GM21576 (cell line): ENCODE measurements around the gene RAC2.
"Not testable (repeated sequence)": the region's sequence is repeated elsewhere in the genome, so short reads cannot be mapped to it uniquely, and the experiment has no call there.

ENCODE experiments used
- ATAC-seq: cut with Tn5 transposase; IDR thresholded peaks from one replicate; pipeline ENCODE4 v1.9.1; 2021; ENCODE audit warnings: mild to moderate bottlenecking, moderate library complexity; ENCODE audit not compliant: unreplicated experiment

The RAC2 gene

DNA sequence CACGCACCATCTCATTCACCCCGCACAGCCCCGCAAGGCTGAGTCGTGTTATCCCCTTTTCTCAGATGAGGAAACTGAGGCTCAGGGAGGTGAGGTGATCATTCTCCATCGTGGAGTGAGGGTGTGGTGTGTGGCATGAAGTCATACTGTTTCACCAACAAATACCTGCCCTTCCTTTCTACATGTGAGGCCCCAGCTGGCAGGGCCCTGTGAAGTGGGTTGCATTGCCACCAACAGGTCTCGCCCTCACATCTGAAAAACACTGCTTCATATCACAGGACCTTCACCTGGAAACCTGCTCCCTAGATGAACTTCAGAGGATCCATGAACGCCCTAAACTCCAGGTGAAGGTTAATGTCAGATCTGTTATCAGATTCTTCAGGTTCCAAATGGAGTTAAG lies 36.1 kb downstream of the RAC2 start:
- ATAC-seq: no peak

DNA sequence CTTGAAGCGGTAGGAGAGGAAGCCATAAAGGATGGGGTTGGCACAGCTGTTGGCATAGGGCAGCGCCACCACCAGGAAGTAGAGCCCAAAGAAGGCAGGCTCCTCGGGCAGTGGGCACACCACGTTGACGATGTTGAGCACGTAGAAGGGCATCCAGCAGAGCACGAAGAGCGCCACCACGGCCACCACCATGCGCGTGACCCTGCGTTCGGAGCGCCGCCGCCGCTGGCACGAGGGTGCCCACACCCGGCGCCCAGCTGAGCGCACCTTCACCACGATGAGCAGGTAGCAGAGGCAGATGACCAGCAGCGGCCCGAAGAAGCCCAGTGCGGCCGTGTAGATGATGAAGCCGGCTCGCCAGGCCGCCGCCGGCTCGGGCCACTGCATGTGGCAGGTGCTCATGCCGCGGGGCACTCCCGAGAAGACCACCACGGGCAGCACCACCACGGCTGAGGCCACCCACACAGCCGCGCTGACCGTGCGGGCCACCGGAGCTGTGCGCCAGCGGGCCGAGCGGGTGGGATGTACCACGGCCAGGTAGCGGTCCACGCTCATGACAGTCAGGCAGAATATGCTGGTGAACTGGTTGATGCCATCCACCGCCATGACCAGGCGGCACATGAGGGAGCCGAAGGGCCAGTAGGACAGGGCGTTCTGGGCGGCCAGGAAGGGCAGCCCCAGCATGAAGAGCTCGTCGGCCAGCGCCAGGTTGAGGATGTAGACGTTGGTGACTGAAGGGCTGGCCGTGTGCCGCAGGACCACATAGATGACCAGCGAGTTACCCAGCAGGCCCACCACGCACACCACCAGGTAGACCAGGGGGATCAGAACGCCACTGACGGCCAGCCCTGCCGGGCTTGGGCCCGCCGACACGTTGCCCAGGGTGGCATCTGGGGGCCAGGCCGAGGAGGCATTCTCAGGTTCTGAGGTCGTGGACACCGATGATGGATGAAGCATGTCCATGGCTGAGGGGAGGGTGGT lies 36.9 kb downstream of the RAC2 start:
- no peak for ATAC-seq

DNA sequence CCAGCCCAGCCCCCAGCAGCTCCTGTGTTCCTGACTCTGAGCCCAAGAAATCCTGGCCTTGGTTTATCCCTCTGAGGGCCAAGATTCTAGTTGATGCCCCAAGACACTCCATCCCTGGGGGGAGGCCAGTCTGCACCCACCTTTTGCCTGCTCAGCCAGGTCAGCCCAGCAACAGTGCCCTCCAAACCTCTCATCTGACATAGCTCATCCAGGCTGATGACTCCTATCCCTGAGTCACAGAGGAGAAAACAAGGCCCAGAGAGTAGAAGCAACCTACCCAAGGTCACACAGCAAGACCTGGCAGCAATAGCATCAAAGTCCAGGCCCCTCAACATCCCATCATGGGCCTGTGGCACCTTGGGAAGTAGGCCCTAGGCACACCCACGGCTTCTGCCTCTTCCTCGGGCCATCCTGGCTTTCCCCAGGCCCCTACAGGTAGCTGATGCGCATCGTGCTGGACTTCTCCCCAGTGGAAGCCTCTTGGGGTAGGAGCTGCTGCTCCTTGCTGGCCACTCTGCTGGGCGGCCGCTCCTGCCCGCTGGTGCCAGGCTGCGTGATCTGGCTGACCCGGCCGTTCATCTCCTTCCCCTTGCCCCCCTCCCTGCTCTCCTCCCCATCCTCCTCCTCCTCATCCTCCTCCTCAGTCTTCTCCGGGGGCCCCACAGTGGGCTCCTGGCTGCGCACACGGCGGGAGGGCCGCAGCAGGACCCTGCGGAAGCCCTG lies 37.8 kb downstream of the RAC2 start:
- no peak for ATAC-seq

DNA sequence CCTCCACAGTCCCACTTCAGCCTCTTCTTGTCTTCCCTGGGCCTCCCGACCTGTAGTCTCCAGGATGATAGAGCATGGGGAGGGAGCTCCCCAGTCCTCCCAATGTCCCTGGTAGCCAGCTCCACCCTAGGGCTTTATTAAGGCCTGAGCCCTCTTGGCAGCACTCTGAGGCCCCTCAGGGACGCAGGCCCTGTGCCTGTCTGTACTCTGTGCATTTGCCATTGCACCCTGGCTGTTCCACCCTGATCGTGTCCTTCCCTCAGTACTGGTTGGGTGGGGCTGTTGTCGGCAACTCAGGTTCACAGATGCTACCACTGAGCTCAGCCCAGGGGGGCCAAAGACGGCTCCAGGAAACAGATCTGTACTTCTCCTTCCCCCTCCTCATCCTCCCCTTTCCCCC lies 39.0 kb downstream of the RAC2 start:
- ATAC-seq: no peak

DNA sequence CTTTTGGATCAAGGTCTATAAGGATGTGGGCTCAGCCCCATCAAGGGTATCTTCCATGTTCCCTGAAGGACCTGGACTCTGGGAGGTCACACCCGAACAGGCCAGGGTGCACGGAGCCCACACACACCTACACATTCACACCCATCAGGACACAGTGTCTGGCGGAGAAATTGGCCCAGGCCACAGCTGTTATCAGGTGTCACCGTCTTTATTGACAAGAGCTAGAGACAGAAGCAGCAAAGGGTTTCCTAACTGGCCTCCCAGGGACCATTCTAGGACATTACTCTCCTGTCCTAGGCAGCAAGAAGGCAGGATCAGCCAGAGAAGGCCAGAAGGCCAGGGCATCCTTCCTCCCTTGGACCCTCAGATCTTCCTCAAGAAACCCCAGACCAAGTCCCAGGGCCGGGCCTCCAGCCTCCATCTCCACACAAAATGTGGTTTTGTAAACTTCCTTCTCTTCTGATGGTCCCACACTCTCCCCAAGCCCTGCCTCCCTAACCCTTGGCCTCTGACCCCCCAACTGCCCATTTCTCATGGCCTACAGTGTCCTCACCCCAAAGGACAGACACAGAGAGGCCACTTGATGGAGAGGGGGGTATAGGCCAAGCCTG lies 39.9 kb downstream of the RAC2 start:
- no peak for ATAC-seq

DNA sequence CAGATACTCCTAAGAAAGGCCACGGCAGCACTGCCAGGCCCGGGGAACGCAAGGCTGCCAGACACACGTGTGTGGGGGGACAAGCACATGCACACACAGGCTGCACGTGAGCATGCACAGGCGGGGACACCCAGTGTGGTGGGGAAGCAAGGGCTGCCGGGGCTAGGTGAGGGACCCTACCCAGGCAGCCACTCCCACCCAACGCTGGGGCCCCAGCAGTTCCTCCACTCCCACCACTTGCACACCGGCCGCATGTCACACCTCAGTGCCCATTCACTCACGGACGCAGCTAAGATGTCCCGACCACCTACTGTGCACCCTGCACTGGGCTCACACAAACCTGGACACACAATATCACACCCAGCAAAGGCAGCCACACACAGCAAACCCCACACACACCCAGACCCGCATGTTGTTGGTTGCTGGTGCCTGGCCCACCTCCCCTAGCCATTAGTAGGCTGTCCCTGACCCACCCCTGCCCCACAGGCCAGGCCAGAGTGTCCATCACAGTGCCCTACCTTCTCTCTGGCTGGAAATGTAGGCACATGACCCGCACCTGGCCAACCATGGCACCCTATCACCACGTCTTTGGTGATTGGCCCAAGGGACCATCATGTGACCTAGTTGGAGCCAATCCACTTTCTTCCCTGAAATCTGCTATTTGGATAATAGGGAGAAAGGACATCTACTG lies 40.6 kb downstream of the RAC2 start:
- ATAC-seq: no peak

DNA sequence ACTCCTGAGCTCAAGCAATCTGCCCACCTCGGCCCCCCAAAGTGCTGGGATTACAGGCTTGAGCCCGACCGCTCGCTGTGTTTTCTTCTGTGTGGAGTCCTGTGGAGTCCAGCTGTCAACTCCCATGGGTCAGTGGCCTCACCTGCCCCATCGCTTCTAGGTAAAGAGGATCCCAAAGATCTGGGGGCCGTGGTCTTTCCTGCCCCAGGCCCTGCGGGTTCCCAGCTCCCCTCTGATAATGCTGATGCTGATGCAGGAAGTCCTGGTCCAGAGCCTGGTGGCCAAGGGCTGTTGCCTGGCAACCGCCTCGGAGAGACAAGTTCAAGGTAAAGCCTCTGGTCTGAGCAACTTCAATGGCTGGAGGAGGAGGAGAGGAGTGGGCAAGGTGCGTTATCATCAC lies 41.4 kb downstream of the RAC2 start:
- no peak for ATAC-seq

DNA sequence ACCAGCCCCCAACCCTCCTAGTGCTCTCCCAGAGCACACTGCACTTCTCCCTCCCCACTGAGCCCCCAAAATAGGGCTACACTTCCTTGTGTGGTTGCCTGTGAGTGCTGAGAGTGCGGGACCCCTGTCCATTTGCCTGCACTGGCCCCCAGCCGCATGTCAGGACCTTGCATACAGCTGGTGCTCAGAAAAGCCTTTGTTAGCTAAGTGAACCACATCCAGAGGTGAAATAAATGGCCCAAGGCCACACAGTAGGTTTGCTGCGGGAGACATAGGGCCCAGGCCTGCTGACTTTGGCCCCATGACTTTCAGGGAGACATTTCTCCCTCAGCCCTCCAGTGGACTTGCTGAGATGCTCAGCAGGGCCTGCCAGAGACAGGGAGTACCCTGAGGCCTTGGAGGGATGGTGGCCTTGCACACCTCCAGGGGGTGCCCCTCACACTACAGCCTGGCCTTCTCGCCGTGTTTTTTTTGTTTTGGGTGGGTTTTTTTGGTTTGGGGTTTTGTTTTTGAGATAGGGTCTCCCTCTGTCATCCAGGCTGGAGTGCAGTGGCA lies 42.0 kb downstream of the RAC2 start:
- no peak for ATAC-seq

DNA sequence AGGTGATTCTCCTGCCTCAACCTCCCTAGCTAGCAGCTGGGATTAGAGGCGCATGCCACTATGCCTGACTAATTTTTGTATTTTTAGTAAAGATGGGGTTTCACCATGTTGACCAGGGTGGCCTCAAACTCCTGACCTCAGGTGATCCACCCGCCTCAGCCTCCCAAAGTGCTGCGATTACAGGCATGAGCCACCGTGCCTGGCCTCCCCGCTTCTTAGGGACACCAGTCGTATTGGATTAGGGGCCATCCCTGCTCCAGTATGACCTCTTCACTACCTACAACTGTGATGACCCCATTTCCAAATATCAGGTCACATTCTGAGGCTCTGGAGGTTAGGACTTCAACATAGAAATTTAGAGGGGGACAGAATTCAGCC lies 42.6 kb downstream of the RAC2 start:
- not testable (repeated sequence) for ATAC-seq

DNA sequence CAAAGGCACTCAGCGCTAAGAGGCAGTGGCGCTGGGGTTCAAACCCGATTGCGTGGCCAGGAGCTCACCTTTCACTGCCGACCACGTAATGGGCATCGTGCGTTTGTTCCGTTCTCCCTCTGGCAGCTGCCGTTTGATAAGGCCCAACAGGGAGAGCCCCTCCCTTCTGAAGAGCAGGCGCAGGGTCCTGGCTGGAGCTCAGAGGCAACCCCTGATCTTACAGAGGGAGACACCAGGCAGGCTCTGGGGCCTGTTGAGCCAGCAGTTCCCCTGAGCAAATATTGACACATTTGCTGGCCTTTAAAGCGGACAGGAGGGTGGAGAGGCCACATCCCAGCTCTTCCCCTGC lies 44.3 kb downstream of the RAC2 start:
- ATAC-seq: no peak

DNA sequence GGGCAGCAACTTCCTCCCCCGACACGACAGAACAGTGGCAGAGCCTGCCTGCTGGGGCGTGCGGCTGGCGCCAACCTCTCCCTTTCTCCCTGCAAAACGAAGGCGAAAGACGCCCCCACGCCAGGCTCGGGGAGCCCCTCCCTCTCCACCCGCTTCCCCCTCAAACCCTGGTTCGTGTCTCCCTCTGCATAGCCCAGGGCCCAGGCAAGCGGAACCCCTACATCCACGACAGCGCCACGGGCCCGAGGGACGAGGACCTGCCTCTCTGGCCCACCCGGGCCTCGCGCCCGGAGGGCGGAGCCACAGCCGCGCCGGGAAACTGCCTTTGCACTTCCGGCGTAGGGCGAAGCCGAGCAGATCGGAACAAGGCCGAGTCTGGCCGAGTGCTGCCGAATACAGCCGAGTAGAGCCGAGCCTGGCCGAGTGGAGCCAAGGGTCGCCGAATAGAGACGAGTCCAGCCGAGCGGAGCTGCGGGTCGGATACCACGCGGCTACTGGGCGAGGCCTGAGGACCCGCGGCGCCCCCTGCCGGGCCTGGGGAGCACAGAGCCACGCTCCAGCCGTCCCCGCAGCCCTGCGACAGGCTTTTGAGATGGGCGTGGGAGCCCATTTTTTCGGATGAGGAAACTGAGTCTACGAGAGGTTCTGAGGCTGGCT lies 44.8 kb downstream of the RAC2 start:
- peak; percentile 88 for ATAC-seq

DNA sequence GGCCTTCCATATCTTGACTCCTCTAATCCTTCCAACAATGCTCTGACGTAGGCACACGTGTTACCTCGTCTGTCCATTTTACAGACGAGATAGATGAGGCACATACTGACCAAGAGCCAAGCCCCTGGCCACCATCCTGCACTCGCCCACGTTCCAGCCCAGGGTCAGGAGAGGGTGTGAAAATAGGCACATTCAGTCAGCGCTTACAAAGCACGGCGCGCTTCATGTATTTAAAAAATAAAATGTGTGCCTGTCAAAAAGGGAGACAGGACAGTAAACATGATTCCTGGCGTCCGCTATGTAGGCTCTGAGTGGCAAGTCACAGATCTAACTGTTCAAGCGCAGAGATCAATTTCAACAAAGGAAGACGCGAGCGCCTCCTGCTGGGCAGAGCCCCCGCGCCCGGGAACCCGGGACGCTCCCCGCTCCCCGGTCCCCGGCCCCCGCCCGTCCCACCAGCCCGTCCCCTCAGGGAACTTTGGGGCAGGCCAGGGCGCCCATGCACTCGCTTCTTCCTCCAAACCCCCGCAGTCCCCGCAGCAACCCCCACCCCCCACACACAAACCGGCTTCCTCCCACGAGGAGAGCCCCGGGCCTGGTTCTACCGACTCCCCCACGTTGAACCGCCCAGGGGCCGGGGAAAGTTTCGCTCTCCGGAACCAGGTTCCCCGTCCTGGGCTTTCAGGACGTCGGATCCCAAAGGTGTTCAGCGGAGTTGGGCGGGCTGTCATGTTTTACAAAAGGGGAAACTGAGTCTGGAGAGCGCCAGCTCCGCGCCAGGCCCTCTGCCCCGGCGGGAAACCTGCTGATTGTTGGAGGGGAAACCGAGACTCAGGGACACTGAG lies 45.6 kb downstream of the RAC2 start:
- ATAC-seq: no peak

DNA sequence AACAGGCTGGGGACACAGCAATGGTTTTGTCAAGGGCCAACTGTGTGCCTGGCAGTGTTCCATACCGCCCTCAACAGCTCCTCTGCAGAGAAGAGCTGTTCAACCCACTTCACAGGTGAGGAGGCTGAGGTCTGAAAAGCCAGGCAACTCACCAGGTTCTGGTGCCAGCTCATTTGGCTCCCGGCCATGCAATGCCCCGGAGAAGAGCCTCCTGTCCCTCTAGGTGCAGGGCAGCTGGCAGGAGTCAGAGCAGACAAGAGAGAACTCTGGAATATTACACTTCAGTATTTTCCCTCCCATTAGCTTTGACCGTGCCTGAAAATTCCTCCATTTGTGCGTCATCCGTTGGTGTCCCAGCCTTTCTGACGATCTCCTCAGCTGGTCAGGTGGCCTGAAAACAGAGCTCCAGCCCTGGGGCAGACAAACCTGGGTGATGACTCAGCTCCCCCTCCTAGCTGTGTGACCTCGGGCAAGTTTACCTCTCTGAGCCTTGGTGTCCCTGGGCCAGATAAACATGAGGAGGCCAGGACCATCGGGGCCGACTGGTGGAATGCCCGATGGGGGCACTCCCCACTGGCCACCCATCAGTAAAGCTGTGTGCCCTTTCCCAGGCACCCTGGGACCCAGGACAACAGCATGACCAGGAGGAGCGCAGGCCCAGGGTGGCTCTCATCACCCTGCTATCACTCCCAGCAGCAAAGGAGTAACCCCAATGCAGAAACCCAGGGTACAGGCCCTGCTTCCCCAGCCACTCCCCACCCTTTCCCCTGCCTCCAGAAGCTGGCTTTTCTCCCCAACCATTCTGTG lies 46.4 kb downstream of the RAC2 start:
- no peak for ATAC-seq

DNA sequence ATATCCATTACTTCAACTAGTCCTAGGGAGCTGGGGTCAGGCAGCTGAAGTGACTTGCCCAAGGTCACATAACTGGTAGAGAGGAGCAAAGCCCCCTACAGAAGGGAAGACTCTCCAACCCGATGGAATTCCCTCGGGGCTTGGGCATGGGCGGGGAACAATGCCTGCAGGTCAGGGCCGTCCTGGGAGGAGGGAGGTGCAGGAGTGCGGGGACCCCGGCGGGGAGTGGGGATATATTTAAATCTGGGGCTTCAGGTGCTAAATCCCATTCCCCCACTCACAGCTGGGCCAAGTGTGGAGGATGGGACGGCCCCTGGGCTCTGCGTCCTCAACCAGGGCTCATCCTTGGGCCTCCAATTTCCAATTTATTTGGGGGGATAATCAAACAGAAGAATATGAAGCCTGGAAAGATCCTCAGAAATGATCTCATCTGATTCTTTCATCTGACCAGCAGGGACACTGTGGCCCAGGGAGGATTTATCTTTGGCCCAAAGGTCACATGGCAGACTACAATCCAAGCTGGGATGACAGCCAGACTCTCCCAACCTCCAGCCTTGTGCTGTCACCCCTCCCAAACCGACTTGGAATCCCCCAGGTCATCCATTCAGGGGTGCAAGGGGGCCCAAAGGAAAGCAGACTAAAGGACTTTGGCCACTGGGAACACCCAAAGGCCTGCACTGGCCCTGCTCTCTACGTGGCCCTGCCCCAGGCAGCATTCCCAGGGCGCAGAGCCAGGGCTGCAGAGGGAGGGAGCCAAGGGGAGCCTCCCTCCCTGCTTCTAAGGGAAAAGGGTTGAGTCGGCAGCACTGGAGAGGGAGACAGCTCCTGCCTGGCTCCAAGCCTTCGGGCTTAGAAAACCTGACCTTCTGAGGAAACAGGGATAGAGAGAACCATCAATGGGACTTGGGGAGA lies 47.3 kb downstream of the RAC2 start:
- ATAC-seq: no peak

DNA sequence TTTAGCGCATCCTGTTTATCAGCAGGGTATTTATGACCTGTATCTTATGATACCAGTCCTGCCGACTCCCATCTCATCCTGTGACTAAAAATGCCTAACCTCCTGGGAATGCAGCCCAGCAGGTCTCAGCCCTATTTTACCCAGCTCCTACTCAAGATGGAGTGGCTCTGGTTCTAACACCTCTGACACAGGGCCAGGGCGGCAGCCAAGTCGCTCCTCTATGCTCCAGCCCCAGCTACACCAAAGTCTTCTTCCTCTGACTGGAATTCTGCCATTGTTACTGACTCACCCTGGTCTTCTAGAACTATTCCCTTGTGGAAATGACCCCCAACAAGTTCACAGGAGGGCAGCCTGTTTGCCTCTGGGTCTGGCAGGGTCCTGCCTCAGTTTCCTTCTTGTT lies 48.1 kb downstream of the RAC2 start:
- ATAC-seq: no peak

DNA sequence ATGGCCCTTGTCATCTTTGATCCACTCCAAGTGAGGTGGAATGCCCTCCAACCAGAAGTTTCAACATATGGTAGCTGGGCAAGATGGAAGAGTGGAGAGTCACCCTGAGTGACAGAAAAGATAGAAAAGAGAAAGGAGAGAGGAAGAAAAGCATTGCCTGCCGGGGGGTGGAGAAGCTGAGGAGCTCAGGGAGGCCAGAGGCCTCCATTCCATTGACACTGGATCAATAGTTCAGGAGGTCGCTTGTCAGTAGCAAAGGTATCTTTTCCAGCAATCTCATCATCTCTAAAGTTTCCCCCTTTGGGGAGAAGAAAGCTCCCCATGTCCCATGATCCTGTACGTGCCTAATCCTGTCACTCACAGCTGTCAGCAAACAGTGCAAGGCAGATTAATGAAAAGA lies 49.3 kb downstream of the RAC2 start:
- no peak for ATAC-seq

DNA sequence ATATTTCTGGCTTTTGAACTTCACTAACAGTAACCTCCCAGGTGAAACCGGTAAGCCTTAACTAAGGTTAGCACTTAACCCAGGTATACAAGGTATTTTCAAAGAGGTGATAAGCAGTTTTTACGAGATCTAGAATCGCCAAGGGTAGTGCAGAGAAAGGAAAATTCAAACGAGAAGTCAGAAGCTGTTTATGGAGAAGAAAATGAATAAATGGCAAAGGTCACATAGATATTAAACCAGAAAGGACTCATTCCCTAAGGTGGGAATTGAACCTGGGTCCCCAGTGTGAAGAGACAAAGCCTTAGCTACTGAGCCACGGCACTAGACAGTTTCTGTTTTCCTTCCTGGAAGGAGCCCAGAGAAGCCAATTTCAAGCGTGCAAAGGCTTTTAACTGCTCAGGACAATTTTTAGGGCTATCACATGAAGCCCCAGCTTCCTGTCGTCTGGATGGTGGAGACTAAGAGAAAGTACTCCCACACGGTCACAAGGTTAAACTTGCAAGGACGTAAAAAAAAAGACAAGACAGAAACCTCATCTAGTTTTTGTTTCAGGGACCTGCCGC lies 50.4 kb downstream of the RAC2 start:
- ATAC-seq: no peak
